ENCODE measurements around the gene MBD2.
"Not testable (repeated sequence)": the region's sequence is repeated elsewhere in the genome, so short reads cannot be mapped to it uniquely, and the experiment has no call there.

MBD2 gene

DNA sequence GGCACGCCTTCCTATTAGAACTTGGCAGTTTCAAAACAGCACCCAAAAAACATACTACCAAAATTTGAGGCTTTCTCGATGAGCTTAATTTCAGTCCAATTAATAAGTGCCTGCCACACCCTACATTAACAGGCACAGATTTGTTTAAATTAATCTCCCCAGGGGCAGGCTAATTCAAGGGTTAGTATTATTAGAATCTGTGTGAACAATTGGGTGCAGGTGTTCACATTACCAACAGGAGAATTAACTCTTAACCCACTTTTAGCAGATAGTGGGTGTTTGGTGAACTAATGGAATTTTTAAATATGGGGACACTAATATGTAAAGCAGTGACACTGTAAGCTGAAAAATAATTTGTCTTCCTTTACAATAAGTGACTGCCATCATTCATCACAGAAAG lies 4.1 kb downstream of the MBD2 start:
- Histone ChIP-seq H3F3A (ENCODE audit: insufficient read depth) (peaks cover 77% of the 10 kb centered on the region), H3K27ac (ENCODE audit: low read depth, low read length) (peak overlapping the region; percentile 93), H3K9ac (ENCODE audit: low read length) (peak overlapping the region; percentile 33), H3K27me3 (ENCODE audit: low read length) (no peaks in the 10 kb centered on the region), H3K4me2 (ENCODE audit: low read depth, low read length, poor library complexity, severe bottlenecking) (peak overlapping the region; percentile 86), H3K79me2 (ENCODE audit: insufficient read depth, low read length) (peaks cover 85% of the 10 kb centered on the region), H3K9me2 (replicated peaks; ENCODE audit: insufficient read depth, low read length) (no peaks in the 10 kb centered on the region), H4K20me1 (ENCODE audit: low read depth, low read length) (0 out of 2 replicates have a peak, but pooled peaks cover 4% of the 10 kb centered on the region), H3K4me3 (ENCODE audit: insufficient read depth, low read length, poor library complexity, severe bottlenecking) (peak overlapping the region; percentile 36), H3K36me3 (ENCODE audit: low read length) (peaks cover 5% of the 10 kb centered on the region; the same call in 1 of the 2 replicates), H2AFZ (ENCODE audit: low read depth, low read length, severe bottlenecking) (no peak overlapping the region), H3K9me3 (ENCODE audit: insufficient read depth, low read length) (no peaks in the 10 kb centered on the region)
- no peak for TF ChIP-seq EZH2phosphoT487 (conservative IDR thresholded peaks at IDR 0.05; ENCODE audit: low read length)
- TF ChIP-seq, protein P1, sequence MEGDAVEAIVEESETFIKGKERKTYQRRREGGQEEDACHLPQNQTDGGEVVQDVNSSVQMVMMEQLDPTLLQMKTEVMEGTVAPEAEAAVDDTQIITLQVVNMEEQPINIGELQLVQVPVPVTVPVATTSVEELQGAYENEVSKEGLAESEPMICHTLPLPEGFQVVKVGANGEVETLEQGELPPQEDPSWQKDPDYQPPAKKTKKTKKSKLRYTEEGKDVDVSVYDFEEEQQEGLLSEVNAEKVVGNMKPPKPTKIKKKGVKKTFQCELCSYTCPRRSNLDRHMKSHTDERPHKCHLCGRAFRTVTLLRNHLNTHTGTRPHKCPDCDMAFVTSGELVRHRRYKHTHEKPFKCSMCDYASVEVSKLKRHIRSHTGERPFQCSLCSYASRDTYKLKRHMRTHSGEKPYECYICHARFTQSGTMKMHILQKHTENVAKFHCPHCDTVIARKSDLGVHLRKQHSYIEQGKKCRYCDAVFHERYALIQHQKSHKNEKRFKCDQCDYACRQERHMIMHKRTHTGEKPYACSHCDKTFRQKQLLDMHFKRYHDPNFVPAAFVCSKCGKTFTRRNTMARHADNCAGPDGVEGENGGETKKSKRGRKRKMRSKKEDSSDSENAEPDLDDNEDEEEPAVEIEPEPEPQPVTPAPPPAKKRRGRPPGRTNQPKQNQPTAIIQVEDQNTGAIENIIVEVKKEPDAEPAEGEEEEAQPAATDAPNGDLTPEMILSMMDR (IDR thresholded peaks at IDR 0.05; ENCODE audit: insufficient read depth, low read length, poor library complexity, severe bottlenecking) = no peak

GRCh38 chr18:54218803-54219202 lies 5.7 kb downstream of the MBD2 start:
- Histone ChIP-seq H3K27ac (ENCODE audit: low read depth, low read length) (peak overlapping the region; percentile 93), H3F3A (ENCODE audit: insufficient read depth) (peaks cover 89% of the 10 kb centered on the region), H3K9ac (ENCODE audit: low read length) (peak overlapping the region; percentile 33), H3K79me2 (ENCODE audit: insufficient read depth, low read length) (peaks cover 100% of the 10 kb centered on the region), H3K4me2 (ENCODE audit: low read depth, low read length, poor library complexity, severe bottlenecking) (peak overlapping the region; percentile 86), H3K4me3 (ENCODE audit: insufficient read depth, low read length, poor library complexity, severe bottlenecking) (peak overlapping the region; percentile 41)
- not testable (repeated sequence) for H3K9me2 ChIP-seq (replicated peaks; ENCODE audit: insufficient read depth, low read length); H3K36me3 ChIP-seq (ENCODE audit: low read length); H3K9me3 ChIP-seq (ENCODE audit: insufficient read depth, low read length); H2AFZ ChIP-seq (ENCODE audit: low read depth, low read length, severe bottlenecking); H4K20me1 ChIP-seq (ENCODE audit: low read depth, low read length); H3K27me3 ChIP-seq (ENCODE audit: low read length)

- Histone ChIP-seq H3K9me3 (ENCODE audit: insufficient read depth, low read length) (no peaks in the 10 kb centered on the region), H3K4me3 (ENCODE audit: insufficient read depth, low read length, poor library complexity, severe bottlenecking) (peak overlapping the region; percentile 30), H3K9me2 (replicated peaks; ENCODE audit: insufficient read depth, low read length) (no peaks in the 10 kb centered on the region), H3K79me2 (ENCODE audit: insufficient read depth, low read length) (peaks cover 100% of the 10 kb centered on the region), H3K36me3 (ENCODE audit: low read length) (peaks cover 5% of the 10 kb centered on the region; the same call in 1 of the 2 replicates), H2AFZ (ENCODE audit: low read depth, low read length, severe bottlenecking) (no peak overlapping the region), H3K9ac (ENCODE audit: low read length) (peak overlapping the region; percentile 33), H3K27me3 (ENCODE audit: low read length) (no peaks in the 10 kb centered on the region), H4K20me1 (ENCODE audit: low read depth, low read length) (0 out of 2 replicates have a peak, but pooled peaks cover 4% of the 10 kb centered on the region), H3F3A (ENCODE audit: insufficient read depth) (peaks cover 89% of the 10 kb centered on the region), H3K4me2 (ENCODE audit: low read depth, low read length, poor library complexity, severe bottlenecking) (peak overlapping the region; percentile 86), H3K27ac (ENCODE audit: low read depth, low read length) (peak overlapping the region; percentile 93)
- TF ChIP-seq, protein P1 (IDR thresholded peaks at IDR 0.05; ENCODE audit: insufficient read depth, low read length, poor library complexity, severe bottlenecking) = no peak
- no peak for TF ChIP-seq EZH2phosphoT487 (conservative IDR thresholded peaks at IDR 0.05; ENCODE audit: low read length)
Observed at GRCh38 chr18:54218299-54218698, 6.2 kb downstream of the MBD2 start.

- no peak for TF ChIP-seq EZH2phosphoT487 (conservative IDR thresholded peaks at IDR 0.05; ENCODE audit: low read length)
- TF ChIP-seq, protein P1 (IDR thresholded peaks at IDR 0.05; ENCODE audit: insufficient read depth, low read length, poor library complexity, severe bottlenecking) = no peak
- H3K36me3 ChIP-seq (ENCODE audit: low read length) = peaks cover 5% of the 10 kb centered on the region; the same call in 1 of the 2 replicates
- peaks cover 99% of the 10 kb centered on the region for H3K79me2 ChIP-seq (ENCODE audit: insufficient read depth, low read length)
- H3K4me3 ChIP-seq (ENCODE audit: insufficient read depth, low read length, poor library complexity, severe bottlenecking) = peak overlapping the region; percentile 30
- peak overlapping the region; percentile 33 for H3K9ac ChIP-seq (ENCODE audit: low read length)
- peaks cover 83% of the 10 kb centered on the region for H3F3A ChIP-seq (ENCODE audit: insufficient read depth)
- 0 out of 2 replicates have a peak, but pooled peaks cover under 1% of the 10 kb centered on the region for H4K20me1 ChIP-seq (ENCODE audit: low read depth, low read length)
- no peaks in the 10 kb centered on the region for H3K9me2 ChIP-seq (replicated peaks; ENCODE audit: insufficient read depth, low read length)
- peak overlapping the region; percentile 93 for H3K27ac ChIP-seq (ENCODE audit: low read depth, low read length)
- no peaks in the 10 kb centered on the region for H3K9me3 ChIP-seq (ENCODE audit: insufficient read depth, low read length)
- H3K27me3 ChIP-seq (ENCODE audit: low read length) = no peaks in the 10 kb centered on the region
- peak overlapping the region; percentile 86 for H3K4me2 ChIP-seq (ENCODE audit: low read depth, low read length, poor library complexity, severe bottlenecking)
- H2AFZ ChIP-seq (ENCODE audit: low read depth, low read length, severe bottlenecking) = no peak overlapping the region
Observed at GRCh38 chr18:54217624-54218023, 6.8 kb downstream of the MBD2 start.
